T-helper 2 cell treated with Interferon-gamma antibody and Interleukin-4, amounts not matched to agents 5 μg/mL and 100 μg/mL, for 36 hours (primary cell): Measurements from ENCODE around the gene NPEPPS.
A peak's percentile ranks its signal among the peaks of the same experiment; 100 is the strongest.
"Not testable (repeated sequence)": the region's sequence is repeated elsewhere in the genome, so short reads cannot be mapped to it uniquely, and the experiment has no call there.

ENCODE experiments used
- DNase-seq: peaks from one replicate; pipeline ENCODE4 v3.0.0; 2021; ENCODE audit warnings: low spot score
- H3K27ac Mint-ChIP-seq: one replicate; pipeline ENCODE4 v1.8.0; 2021; ENCODE audit warnings: mild to moderate bottlenecking, mixed read lengths
- H3K27me3 Mint-ChIP-seq: one replicate; pipeline ENCODE4 v1.8.0; 2021; ENCODE audit warnings: low read depth, mixed read lengths
- H3K36me3 Mint-ChIP-seq: one replicate; pipeline ENCODE4 v1.8.0; 2021; ENCODE audit warnings: low read depth, mixed read lengths
- H3K4me1 Mint-ChIP-seq: one replicate; pipeline ENCODE4 v1.8.0; 2021; ENCODE audit warnings: low read depth, mixed read lengths
- H3K4me3 Mint-ChIP-seq: one replicate; pipeline ENCODE4 v1.8.0; 2022; ENCODE audit warnings: mild to moderate bottlenecking, moderate library complexity, mixed read lengths
- H3K9me3 Mint-ChIP-seq: one replicate; pipeline ENCODE4 v1.8.0; 2021; ENCODE audit warnings: mixed read lengths

NPEPPS gene

DNA sequence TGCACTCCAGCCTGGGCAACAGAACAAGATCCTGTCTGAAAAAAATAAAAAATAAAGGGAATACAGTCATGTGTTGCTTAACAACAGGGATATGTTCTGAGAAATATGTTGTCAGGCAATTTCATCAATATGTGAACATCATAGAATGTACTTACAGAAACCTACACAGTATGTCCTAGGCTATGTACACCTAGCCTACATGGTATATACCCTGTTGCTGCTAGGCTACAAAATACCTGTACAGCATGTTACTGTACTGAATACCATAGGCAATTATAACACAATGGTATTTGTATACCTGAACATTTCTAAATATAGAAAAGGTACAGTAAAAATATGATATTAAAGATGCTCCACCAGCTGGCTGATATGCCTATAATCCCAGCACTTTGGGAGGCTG lies 62.6 kb downstream of the NPEPPS start:
- H3K36me3 Mint-ChIP-seq, result peaks cover 37% of the 10 kb centered on the region
- H3K4me3 Mint-ChIP-seq, H3K27ac Mint-ChIP-seq, H3K27me3 Mint-ChIP-seq, H3K4me1 Mint-ChIP-seq, DNase-seq, H3K9me3 Mint-ChIP-seq: not testable (repeated sequence)

GRCh38 chr17:47603830-47604597 lies 73.1 kb downstream of the NPEPPS start:
- peaks cover 37% of the 10 kb centered on the region for H3K36me3 Mint-ChIP-seq
- peaks cover under 1% of the 10 kb centered on the region for H3K4me1 Mint-ChIP-seq
- DNase-seq, result no peak
- no peak overlapping the region for H3K27ac Mint-ChIP-seq
- no peak overlapping the region for H3K4me3 Mint-ChIP-seq
- H3K9me3 Mint-ChIP-seq, result no peaks in the 10 kb centered on the region
- H3K27me3 Mint-ChIP-seq, result no peaks in the 10 kb centered on the region

DNA sequence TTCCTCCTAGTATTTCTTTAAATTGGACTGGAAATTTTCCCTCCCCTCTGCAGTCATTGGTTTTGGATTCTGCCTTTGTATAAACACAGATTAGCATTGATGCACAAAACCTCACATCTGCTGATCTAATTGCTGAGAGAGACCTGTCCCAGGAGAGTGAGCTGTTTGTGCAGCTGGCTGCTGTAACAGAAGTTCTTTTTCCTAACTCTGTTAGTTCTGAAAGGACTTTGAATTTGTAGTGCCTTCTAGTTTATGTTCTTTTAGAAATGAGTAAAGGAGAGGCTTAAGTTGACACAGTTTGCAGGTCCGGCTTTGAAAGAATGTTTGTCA lies 73.7 kb downstream of the NPEPPS start:
- no peaks in the 10 kb centered on the region for H3K9me3 Mint-ChIP-seq
- DNase-seq, result no peak
- H3K27me3 Mint-ChIP-seq, result no peaks in the 10 kb centered on the region
- H3K4me1 Mint-ChIP-seq, result peaks cover 2% of the 10 kb centered on the region
- no peak overlapping the region for H3K4me3 Mint-ChIP-seq
- no peak overlapping the region for H3K27ac Mint-ChIP-seq
- H3K36me3 Mint-ChIP-seq, result peaks cover 35% of the 10 kb centered on the region

- H3K27ac Mint-ChIP-seq, result no peak overlapping the region
- H3K27me3 Mint-ChIP-seq, result no peaks in the 10 kb centered on the region
- peaks cover 38% of the 10 kb centered on the region for H3K36me3 Mint-ChIP-seq
- H3K9me3 Mint-ChIP-seq, result no peaks in the 10 kb centered on the region
- H3K4me1 Mint-ChIP-seq, result peaks cover 6% of the 10 kb centered on the region
- H3K4me3 Mint-ChIP-seq, result no peak overlapping the region
- no peak for DNase-seq
These were observed 74.1 kb downstream of the NPEPPS start for GRCh38 chr17:47605011-47605410.

DNA sequence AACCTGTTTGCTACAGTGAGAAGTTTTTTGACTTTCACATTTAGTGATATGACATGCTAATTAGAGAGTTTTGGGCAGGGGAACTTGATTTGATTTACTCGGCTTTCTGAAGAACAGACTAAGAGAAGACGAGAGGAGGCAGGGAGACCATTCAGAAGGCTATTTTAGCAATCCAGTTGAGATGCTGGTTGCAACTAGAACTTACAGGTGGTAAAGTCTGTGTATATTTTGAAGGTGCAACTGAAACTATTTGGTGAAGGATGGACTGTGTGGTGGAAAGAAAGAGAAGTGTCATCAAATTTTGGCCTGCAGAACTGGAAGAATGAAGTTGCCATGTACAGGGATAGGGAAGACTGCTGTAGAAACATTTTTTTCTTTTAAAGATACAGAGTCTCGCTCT lies 76.6 kb downstream of the NPEPPS start:
- Mint-ChIP-seq H3K27me3 (no peaks in the 10 kb centered on the region), H3K4me3 (no peak overlapping the region), H3K4me1 (peaks cover 8% of the 10 kb centered on the region), H3K27ac (peak overlapping the region; percentile 5), H3K36me3 (peaks cover 28% of the 10 kb centered on the region), H3K9me3 (no peaks in the 10 kb centered on the region)
- no peak for DNase-seq

- Mint-ChIP-seq H3K27ac (no peak overlapping the region), H3K4me3 (no peak overlapping the region), H3K4me1 (peaks cover 10% of the 10 kb centered on the region), H3K36me3 (peaks cover 27% of the 10 kb centered on the region), H3K27me3 (no peaks in the 10 kb centered on the region), H3K9me3 (no peaks in the 10 kb centered on the region)
- no peak for DNase-seq
These were observed 80.8 kb downstream of the NPEPPS start for GRCh38 chr17:47611372-47612350.

DNA sequence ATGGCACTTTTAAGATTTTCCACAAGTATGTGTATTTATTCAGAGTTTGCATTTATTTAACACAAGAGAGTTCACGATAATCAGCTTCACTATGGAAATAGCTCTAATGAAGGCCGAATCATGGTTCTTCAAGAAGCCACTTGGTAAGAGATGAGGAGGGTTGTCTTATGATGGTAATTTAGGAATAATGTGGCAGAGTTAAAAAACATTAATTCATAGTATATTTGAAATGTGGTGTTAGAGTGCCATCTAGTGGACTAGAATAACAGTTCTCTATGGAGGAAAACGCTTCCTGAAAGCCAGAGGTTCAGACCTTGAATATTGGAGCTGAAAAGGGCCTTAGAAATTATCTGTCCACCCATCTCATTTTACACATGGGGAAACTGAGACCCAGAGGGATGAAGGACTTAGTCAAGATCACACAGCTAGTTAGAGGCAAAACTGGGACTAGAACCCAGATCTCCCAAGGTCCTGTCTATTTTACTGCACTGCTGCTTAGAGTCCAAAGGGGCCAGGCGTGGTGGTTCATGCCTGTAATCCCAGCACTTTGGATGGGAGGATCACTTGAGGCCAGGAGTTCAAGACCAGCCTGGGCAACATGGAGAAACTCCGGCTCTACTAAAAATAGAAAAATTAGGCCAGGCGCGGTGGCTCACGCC lies 85.0 kb downstream of the NPEPPS start:
- H3K36me3 Mint-ChIP-seq, result peaks cover 30% of the 10 kb centered on the region
- H3K9me3 Mint-ChIP-seq, result no peaks in the 10 kb centered on the region
- no peak overlapping the region for H3K4me3 Mint-ChIP-seq
- DNase-seq, result no peak
- peaks cover 9% of the 10 kb centered on the region for H3K4me1 Mint-ChIP-seq
- H3K27ac Mint-ChIP-seq, result no peak overlapping the region
- no peaks in the 10 kb centered on the region for H3K27me3 Mint-ChIP-seq

GRCh38 chr17:47618410-47618809 lies 87.5 kb downstream of the NPEPPS start:
- Mint-ChIP-seq H3K4me3 (no peak overlapping the region), H3K4me1 (peaks cover 9% of the 10 kb centered on the region), H3K27me3 (no peaks in the 10 kb centered on the region), H3K9me3 (no peaks in the 10 kb centered on the region), H3K36me3 (peaks cover 33% of the 10 kb centered on the region), H3K27ac (no peak overlapping the region)
- DNase-seq, result no peak

- Mint-ChIP-seq H3K4me3 (no peak overlapping the region), H3K27me3 (no peaks in the 10 kb centered on the region), H3K36me3 (peaks cover 35% of the 10 kb centered on the region), H3K4me1 (peaks cover 8% of the 10 kb centered on the region), H3K27ac (peak overlapping the region; percentile 68), H3K9me3 (no peaks in the 10 kb centered on the region)
- DNase-seq, result no peak
These were observed 89.8 kb downstream of the NPEPPS start for GRCh38 chr17:47620503-47621245.

DNA sequence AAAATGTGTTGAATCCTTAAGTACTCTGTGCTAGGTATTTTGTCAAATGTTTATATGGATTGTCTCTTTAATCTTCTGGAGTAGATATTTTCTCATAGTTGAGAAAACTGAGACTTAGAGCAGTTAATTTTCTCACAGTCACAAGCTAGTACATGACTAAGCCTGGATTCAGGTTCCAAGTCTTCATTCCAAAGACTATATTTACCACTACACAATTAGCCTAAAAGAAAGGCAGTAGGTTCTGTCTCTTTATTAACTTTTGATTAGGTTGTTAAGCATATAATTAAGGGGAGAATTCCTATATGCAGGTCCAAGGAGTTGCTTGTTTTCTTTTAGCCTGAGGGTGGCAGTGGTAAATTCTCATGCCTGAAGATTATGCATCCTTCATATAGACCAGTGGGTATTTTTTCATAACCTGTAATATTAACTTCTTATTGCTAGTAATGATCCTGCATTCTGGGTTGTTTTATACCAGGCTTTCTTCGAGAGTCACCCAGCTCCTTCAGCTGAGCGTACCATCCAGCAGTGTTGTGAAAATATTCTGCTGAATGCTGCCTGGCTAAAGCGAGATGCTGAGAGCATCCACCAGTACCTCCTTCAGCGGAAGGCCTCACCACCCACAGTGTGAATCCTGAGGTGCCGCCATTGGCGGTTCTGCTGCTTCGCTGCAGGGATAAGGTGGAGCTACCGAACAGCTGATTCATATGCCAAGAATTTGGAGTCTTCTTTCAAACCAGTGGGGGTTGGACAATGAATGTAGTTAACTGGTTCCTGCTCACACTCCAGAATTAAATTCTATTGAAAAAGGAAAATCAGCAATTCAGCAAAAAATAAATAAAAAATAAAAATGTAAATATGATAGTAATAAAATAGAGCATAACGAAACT lies 90.6 kb downstream of the NPEPPS start:
- Mint-ChIP-seq H3K27ac (no peak overlapping the region), H3K36me3 (peaks cover 30% of the 10 kb centered on the region)
- DNase-seq, result no peak

GRCh38 chr17:47622180-47622549 lies 91.3 kb downstream of the NPEPPS start:
- Mint-ChIP-seq H3K4me1 (peaks cover 7% of the 10 kb centered on the region), H3K27ac (no peak overlapping the region), H3K36me3 (peaks cover 30% of the 10 kb centered on the region), H3K27me3 (no peaks in the 10 kb centered on the region), H3K9me3 (no peaks in the 10 kb centered on the region), H3K4me3 (no peak overlapping the region)
- no peak for DNase-seq

More for the DNA sequence above, 90.6 kb downstream of the NPEPPS start:
- no peak overlapping the region for H3K4me3 Mint-ChIP-seq
- H3K9me3 Mint-ChIP-seq, result no peaks in the 10 kb centered on the region
- peaks cover 7% of the 10 kb centered on the region for H3K4me1 Mint-ChIP-seq
- no peaks in the 10 kb centered on the region for H3K27me3 Mint-ChIP-seq

DNA sequence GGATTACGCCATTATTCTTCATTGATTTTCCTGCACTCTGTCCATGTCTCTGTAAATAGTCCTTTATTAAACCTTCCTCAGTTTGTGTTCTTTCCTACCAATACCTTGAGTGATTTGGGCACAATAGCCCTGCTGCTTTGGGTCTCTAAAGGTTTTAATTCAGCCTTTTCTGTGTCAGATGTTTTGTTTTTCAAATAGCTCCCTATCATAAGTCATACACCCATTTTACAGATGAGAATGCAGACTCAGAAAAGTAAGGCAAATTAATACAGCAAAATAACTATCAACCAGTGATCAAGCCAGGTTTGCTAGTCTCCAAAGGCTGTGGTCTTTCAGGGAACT lies 93.8 kb downstream of the NPEPPS start:
- no peak overlapping the region for H3K27ac Mint-ChIP-seq
- H3K36me3 Mint-ChIP-seq, result peaks cover 17% of the 10 kb centered on the region
- no peak overlapping the region for H3K4me3 Mint-ChIP-seq
- no peak for DNase-seq
- no peaks in the 10 kb centered on the region for H3K9me3 Mint-ChIP-seq
- H3K4me1 Mint-ChIP-seq, result peaks cover 7% of the 10 kb centered on the region
- no peaks in the 10 kb centered on the region for H3K27me3 Mint-ChIP-seq

DNA sequence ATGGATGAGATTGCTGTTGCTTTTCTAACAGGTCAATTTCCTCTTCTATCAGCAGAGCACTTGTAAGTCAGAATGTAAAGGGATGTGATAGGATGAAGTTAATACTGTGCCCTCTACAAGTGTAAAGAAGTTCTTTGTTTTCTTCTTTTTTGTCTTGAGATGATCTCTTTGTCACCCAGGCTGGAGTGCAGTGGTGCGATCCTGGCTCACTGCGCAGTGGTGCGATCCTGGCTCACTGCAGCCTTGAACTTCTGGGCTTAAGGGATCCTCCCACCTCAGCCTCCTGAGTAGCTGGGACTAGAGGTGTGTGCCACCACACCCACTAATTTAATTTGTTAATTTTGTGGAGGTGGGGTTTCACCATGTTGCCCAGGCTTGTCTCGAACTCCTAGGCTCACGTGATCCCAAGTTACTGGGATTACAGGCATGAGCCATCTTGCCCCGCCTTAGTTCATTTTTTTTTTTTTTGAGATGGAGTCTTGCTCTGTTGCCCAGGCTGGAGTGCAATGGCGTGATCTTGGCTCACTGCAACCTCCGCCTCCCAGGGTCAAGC lies 97.2 kb downstream of the NPEPPS start:
- no peak overlapping the region for H3K4me3 Mint-ChIP-seq
- no peaks in the 10 kb centered on the region for H3K4me1 Mint-ChIP-seq
- H3K27ac Mint-ChIP-seq, result no peak overlapping the region
- peaks cover 11% of the 10 kb centered on the region for H3K36me3 Mint-ChIP-seq
- no peaks in the 10 kb centered on the region for H3K9me3 Mint-ChIP-seq
- H3K27me3 Mint-ChIP-seq, result no peaks in the 10 kb centered on the region
- no peak for DNase-seq
